Gastrocnemius medialis (tissue), 4 donors: ENCODE measurements around the gene SPPL2A. TPM values are rescaled to one million over a fixed set of nuclear protein-coding genes. Genes with fewer than 3 reads are reported as not detected.
A peak's percentile ranks its signal among the peaks of the same experiment; 100 is the strongest.

ENCODE experiments used
- ATAC-seq, 2 donors: fragments of 150-250 bp; one replicate each; pipeline ENCODE4 v1.9.1; 2016
- DNase-seq, 2 donors: peaks; one replicate each; pipeline ENCODE4 v3.0.0-alpha.2; 2019
- H3K27ac ChIP-seq, 4 donors: fragments of 200-600 bp; sonication (generic); 1 replicate in 1 of 4; 2 replicates in 3 of 4; pipeline ENCODE4 v1.5.1; 2016 to 2018; ENCODE audit warnings: mild to moderate bottlenecking in 2 of 4, moderate library complexity in 1 of 4
- H3K27me3 ChIP-seq, 3 donors: fragments of 200-600 bp; sonication (generic) in 2 of 3; 1 replicate in 1 of 3; 2 replicates in 2 of 3; pipeline versions ENCODE4 v1.5.1 to v1.6.0; 2016 to 2019; ENCODE audit warnings: mild to moderate bottlenecking in 1 of 3, moderate library complexity in 1 of 3
- H3K36me3 ChIP-seq, 2 donors: fragments of 200-600 bp; sonication (generic) in 1 of 2; one replicate each; pipeline ENCODE4 v1.5.1; 2017 to 2018
- H3K4me1 ChIP-seq, 2 donors: fragments of 200-600 bp; sonication (generic) in 1 of 2; one replicate each; pipeline ENCODE4 v1.5.1; 2016 to 2017; ENCODE audit warnings: mild to moderate bottlenecking in 2 of 2
- H3K4me3 ChIP-seq, 4 donors: fragments of 200-600 bp; sonication (generic) in 3 of 4; 1 replicate in 1 of 4; 2 replicates in 3 of 4; pipeline ENCODE4 v1.5.1; 2016 to 2019; ENCODE audit warnings: mild to moderate bottlenecking in 2 of 4
- H3K9me3 ChIP-seq, 3 donors: fragments of 200-600 bp; sonication (generic) in 2 of 3; 1 replicate in 1 of 3; 2 replicates in 2 of 3; pipeline ENCODE4 v1.5.1; 2016 to 2019
- CTCF ChIP-seq, 5 experiments: fragments of 450-650 bp in 3 of 5; fragments of 200-600 bp in 2 of 5; sonication (generic) in 2 of 5; IDR thresholded peaks in 4 of 5; conservative IDR thresholded peaks in 1 of 5; 1 replicate in 4 of 5; 2 replicates in 1 of 5; pipeline ENCODE4 v1.5.1; 2016 to 2019; ENCODE audit warnings: antibody characterized with exemption in 5 of 5, mild to moderate bottlenecking in 3 of 5, moderate library complexity in 3 of 5
- POLR2A ChIP-seq, 2 donors: fragments of 450-650 bp; IDR thresholded peaks; one replicate each; pipeline ENCODE4 v1.6.1; 2017; ENCODE audit warnings: antibody characterized with exemption in 2 of 2, mild to moderate bottlenecking in 2 of 2, moderate library complexity in 2 of 2
- in situ Hi-C, 4 donors: fragments of 200-750 bp; cut with MboI; loops; one replicate each; pipeline versions ENCODE4 v1.15.0 to v1.8.0; 2017; ENCODE audit warnings: low sequenced_read_pairs in 4 of 4
- intact Hi-C: fragments of 100-400 bp; cut with DNase I; formaldehyde crosslinking; loops from one replicate; pipeline ENCODE4 v1.15.1; 2023; ENCODE audit warnings: low total_unique reads
- total RNA-seq, 4 donors: library from RNA; depleted of rRNA; stranded (reverse); fragments of >200 nt; gene quantifications; one replicate each; pipeline versions ENCODE4 v1.1.0 to v1.2.3, GENCODE V29; 2016

SPPL2A gene
- total RNA-seq, 4 donors from 2014 or later = 577 to 774 (median 620) TPM

DNA sequence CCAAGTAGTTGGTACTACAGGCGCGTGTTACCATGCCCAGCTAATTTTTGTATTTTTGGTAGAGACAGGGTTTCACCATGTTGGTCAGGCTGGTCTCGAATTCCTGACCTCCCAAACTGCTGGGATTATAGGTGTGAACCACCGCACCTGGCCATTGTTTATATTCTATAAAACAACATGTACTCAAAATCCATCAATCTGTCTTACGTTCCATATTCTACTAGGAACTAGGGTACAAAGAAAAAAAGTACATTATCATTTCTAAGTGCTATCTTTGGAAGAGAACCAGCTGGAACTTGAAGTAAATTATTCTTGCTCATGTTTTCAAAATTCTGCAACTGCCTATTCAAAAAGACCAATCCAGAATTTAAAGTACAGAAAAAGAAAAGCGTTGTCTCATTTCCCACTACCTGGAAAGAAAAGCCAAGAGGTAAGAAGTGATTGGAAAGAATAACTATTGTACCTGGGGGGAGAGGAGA, 15.2 kb downstream of the SPPL2A start:
- Histone ChIP-seq H3K4me3 (no peak overlapping the region), H3K36me3 (peaks cover 0 to 32% of the 10 kb centered on the region in 2 donors), H3K4me1 (peaks cover 43 to 59% of the 10 kb centered on the region in 2 donors), H3K27me3 (no peaks in the 10 kb centered on the region), H3K9me3 (no peaks in the 10 kb centered on the region), H3K27ac (peak overlapping the region; percentile 0 to 58 (median 40))
- in situ Hi-C loops = loop anchor here in 1 of 4 donors (10.0 kb wide), 1 partner anchor 65 kb away; the partner anchor contains the start of gene TRPM7
- TF ChIP-seq POLR2A (IDR thresholded peaks at IDR 0.05) (no peak), CTCF (IDR thresholded peaks at IDR 0.05 in 4 of 5, conservative IDR thresholded peaks at IDR 0.05 in 1 of 5) (no peak)
- intact Hi-C loops = no loop called here
- DNase-seq = no peak
- no peak for ATAC-seq

- ATAC-seq (no peak), DNase-seq (no peak)
- no peaks in the 10 kb centered on the region for H3K9me3 ChIP-seq
- H3K27ac ChIP-seq = no peak overlapping the region
- intact Hi-C loops (no loop called here), in situ Hi-C loops (no loop called here)
- peaks cover 23 to 32% of the 10 kb centered on the region in 2 donors for H3K4me1 ChIP-seq
- H3K36me3 ChIP-seq = peaks cover 0 to 53% of the 10 kb centered on the region in 2 donors
- TF ChIP-seq CTCF (IDR thresholded peaks at IDR 0.05 in 4 of 5, conservative IDR thresholded peaks at IDR 0.05 in 1 of 5) (no peak), POLR2A (IDR thresholded peaks at IDR 0.05) (no peak)
- no peaks in the 10 kb centered on the region for H3K27me3 ChIP-seq
- H3K4me3 ChIP-seq = no peak overlapping the region
These were observed 18.0 kb downstream of the SPPL2A start for GRCh38 chr15:50747523-50747922.

DNA sequence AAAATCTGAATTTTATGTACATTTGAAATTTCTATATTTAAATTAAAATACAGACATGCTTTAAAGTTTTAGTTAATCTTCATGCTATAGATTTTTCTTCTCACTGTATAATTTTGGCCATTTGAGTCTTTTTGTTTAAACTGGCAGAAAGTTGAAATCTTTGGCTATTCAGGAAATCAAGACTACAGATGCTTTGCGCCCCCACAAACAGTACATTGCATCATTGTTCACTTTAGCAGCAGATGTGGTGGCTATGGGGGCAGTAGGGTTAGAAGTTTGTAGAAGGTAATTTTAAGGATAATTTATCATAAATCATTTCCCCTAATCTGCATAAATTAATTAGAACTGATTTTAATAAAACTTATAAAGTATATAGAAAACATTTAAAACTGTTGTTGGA, 20.9 kb downstream of the SPPL2A start:
- H3K27ac ChIP-seq = no peak overlapping the region
- in situ Hi-C loops = no loop called here
- DNase-seq (no peak), ATAC-seq (no peak)
- H3K27me3 ChIP-seq = no peaks in the 10 kb centered on the region
- H3K9me3 ChIP-seq = no peaks in the 10 kb centered on the region
- TF ChIP-seq CTCF (IDR thresholded peaks at IDR 0.05 in 4 of 5, conservative IDR thresholded peaks at IDR 0.05 in 1 of 5) (no peak), POLR2A (IDR thresholded peaks at IDR 0.05) (no peak)
- intact Hi-C loops = no loop called here
- H3K4me1 ChIP-seq = peaks cover 3 to 4% of the 10 kb centered on the region in 2 donors
- H3K36me3 ChIP-seq = peaks cover 0 to 75% of the 10 kb centered on the region in 2 donors
- H3K4me3 ChIP-seq = no peak overlapping the region

DNA sequence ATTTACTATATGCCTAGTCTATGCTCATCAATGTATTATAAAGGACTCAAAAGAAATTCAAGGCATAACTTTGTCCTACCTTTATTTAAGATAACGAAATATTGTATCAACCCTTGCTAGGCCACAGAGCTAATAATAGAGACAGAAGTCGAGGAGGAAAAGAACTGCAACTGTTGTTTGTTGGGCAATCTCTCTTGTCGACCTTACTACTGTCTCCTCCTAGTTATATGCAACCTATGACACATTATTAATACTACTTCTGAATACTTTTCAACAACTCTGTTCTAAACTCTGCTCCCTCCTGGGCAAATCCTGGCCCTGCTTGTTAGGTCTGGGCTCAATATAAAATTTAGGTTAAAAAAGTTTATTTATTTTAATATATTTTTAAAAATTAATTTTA, 24.6 kb downstream of the SPPL2A start:
- TF ChIP-seq POLR2A (IDR thresholded peaks at IDR 0.05) (no peak), CTCF (IDR thresholded peaks at IDR 0.05 in 4 of 5, conservative IDR thresholded peaks at IDR 0.05 in 1 of 5) (no peak)
- H3K27me3 ChIP-seq = no peaks in the 10 kb centered on the region
- peak overlapping the region; percentile 37 to 75 (median 50) for H3K27ac ChIP-seq
- DNase-seq (no peak), ATAC-seq (peak; percentile 76 to 95)
- peaks cover 2 to 86% of the 10 kb centered on the region in 2 donors for H3K36me3 ChIP-seq
- no peaks in the 10 kb centered on the region for H3K9me3 ChIP-seq
- in situ Hi-C loops (no loop called here), intact Hi-C loops (no loop called here)
- H3K4me3 ChIP-seq = no peak overlapping the region
- H3K4me1 ChIP-seq = no peaks in the 10 kb centered on the region

- Histone ChIP-seq H3K4me1 (no peaks in the 10 kb centered on the region), H3K4me3 (no peak overlapping the region), H3K27ac (no peak overlapping the region), H3K27me3 (no peaks in the 10 kb centered on the region), H3K9me3 (no peaks in the 10 kb centered on the region), H3K36me3 (peaks cover 2 to 92% of the 10 kb centered on the region in 2 donors)
- ATAC-seq = no peak
- DNase-seq = no peak
- TF ChIP-seq CTCF (IDR thresholded peaks at IDR 0.05 in 4 of 5, conservative IDR thresholded peaks at IDR 0.05 in 1 of 5) = no peak
- TF ChIP-seq POLR2A (IDR thresholded peaks at IDR 0.05) = no peak
- intact Hi-C loops (no loop called here), in situ Hi-C loops (no loop called here)
These were observed 28.7 kb downstream of the SPPL2A start for GRCh38 chr15:50736823-50737222.
